Loucy (cell line): ENCODE data around the gene PRDX1.

Experiments
- CTCF ChIP-seq: fragments of 200-600 bp; sonication (generic); conservative IDR thresholded peaks from 2 replicates; pipeline ENCODE4 v1.5.1; 2014; ENCODE audit warnings: mild to moderate bottlenecking, antibody characterized with exemption, low read length
- EZH2phosphoT487 ChIP-seq: fragments of 200-600 bp; IDR thresholded peaks from 2 replicates; pipeline ENCODE4 v1.6.1; 2018; ENCODE audit warnings: antibody characterized with exemption, mild to moderate bottlenecking, moderate library complexity, borderline replicate concordance

DNA sequence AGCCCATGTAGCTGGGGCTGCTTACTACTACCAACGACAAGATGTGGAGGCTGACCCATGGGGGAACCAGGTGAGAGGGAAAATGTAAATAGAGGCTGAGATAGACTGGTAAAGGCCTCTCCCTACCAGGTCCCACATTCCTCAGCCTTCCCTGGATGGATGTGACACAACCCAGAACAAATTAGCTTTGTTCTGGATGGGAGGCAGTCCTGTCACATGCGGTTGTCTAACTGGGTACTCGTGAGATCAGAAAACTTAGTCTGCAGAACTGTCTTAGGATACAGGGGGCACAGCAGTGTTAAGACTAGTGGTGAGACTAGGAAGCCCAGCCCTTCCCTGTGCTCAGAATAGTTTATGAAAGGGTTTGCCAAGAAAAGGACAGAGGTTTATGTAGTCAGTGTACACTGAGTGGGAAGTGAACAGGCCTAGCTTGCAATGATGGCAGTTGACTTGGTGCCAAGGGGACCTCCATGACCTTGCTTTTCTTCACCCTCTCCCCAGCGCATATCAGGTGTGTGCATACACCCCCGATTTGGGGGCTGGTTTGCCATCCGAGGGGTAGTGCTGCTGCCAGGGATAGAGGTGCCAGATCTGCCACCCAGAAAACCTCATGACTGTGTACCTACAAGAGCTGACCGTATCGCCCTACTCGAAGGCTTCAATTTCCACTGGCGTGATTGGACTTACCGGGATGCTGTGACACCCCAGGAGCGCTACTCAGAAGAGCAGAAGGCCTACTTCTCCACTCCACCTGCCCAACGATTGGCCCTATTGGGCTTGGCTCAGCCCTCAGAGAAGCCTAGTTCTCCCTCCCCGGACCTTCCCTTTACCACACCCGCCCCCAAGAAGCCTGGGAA, 13.2 kb downstream of the PRDX1 start:
- TF ChIP-seq CTCF (peak; percentile 30), EZH2phosphoT487 (no peak)
